Ovary (tissue), 3 donors: ENCODE results near the gene TBPL2.

Experiments
- EP300 ChIP-seq: sonication (generic); formaldehyde crosslinking; IDR thresholded peaks from one replicate; pipeline ENCODE4 v1.6.1; 2017; ENCODE audit warnings: antibody characterized with exemption
- TF ChIP-seq, protein P1 (sequence below), 3 donors: fragments of 450-650 bp in 2 of 3; fragments of 200-600 bp in 1 of 3; IDR thresholded peaks; one replicate each; pipeline versions ENCODE4 v1.5.1 to v1.8.0; 2016 to 2022; ENCODE audit warnings: antibody characterized with exemption in 3 of 3, mild to moderate bottlenecking in 1 of 3
- donor health status: DM: no; HTN: no; CAD: no.

DNA sequence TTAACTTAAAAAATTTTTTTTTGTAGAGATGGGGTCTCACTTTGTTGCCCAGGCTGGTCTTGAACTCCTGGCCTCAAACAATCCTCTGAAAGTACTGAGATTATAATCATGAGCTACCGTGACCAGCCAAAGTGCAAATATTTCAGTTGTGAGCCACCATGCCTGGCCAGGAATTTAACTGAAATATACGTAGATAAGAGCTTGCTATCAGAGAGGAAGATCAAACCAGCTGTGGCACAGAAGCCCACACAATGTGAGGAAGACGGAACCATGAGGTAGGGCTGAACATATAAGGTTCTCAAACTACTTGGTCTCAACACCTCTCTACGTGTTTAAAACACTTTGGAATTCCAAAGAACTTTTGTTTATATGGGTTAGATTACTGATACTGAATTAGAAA, 57.9 kb downstream of the TBPL2 start:
- TF ChIP-seq, protein P1, sequence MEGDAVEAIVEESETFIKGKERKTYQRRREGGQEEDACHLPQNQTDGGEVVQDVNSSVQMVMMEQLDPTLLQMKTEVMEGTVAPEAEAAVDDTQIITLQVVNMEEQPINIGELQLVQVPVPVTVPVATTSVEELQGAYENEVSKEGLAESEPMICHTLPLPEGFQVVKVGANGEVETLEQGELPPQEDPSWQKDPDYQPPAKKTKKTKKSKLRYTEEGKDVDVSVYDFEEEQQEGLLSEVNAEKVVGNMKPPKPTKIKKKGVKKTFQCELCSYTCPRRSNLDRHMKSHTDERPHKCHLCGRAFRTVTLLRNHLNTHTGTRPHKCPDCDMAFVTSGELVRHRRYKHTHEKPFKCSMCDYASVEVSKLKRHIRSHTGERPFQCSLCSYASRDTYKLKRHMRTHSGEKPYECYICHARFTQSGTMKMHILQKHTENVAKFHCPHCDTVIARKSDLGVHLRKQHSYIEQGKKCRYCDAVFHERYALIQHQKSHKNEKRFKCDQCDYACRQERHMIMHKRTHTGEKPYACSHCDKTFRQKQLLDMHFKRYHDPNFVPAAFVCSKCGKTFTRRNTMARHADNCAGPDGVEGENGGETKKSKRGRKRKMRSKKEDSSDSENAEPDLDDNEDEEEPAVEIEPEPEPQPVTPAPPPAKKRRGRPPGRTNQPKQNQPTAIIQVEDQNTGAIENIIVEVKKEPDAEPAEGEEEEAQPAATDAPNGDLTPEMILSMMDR (IDR thresholded peaks at IDR 0.05), result no peak
- TF ChIP-seq EP300, result no peak
